Esophagus squamous epithelium (tissue), 4 donors: ENCODE data around the gene EHD2.
A peak's percentile ranks its signal among the peaks of the same experiment; 100 is the strongest.

Experiments
- CTCF ChIP-seq, 6 experiments: fragments of 450-650 bp in 4 of 6; fragments of 200-600 bp in 2 of 6; sonication (generic) in 2 of 6; IDR thresholded peaks; one replicate each; pipeline ENCODE4 v1.5.1; 2016 to 2019; ENCODE audit warnings: antibody characterized with exemption in 6 of 6, mild to moderate bottlenecking in 4 of 6, moderate library complexity in 4 of 6
- POLR2A ChIP-seq, 4 donors: fragments of 450-650 bp; IDR thresholded peaks; one replicate each; pipeline ENCODE4 v1.6.1; 2017; ENCODE audit warnings: antibody characterized with exemption in 4 of 4, mild to moderate bottlenecking in 4 of 4, moderate library complexity in 3 of 4

- TF ChIP-seq CTCF (IDR thresholded peaks at IDR 0.05) (peak in 2 of 6 experiments; percentile 19 to 49), POLR2A (IDR thresholded peaks at IDR 0.05) (peak in 3 of 4 donors; percentile 10 to 89 (median 76))
Measured at GRCh38 chr19:47745010-47745901, 32.0 kb downstream of the EHD2 start, which contains the start of gene NOP53.
